HT1080 (cell line): ENCODE results near the gene YBEY. TPM values are rescaled to one million over a fixed set of nuclear protein-coding genes. Genes with fewer than 3 reads are reported as not detected.

ENCODE experiments used
- DNase-seq: peaks from one replicate; pipeline ENCODE4 v3.0.0-alpha.2; 2015; ENCODE audit warnings: low read depth
- total RNA-seq: library from RNA; depleted of rRNA; stranded (reverse); fragments of >200 nt; shearing (Covaris generic); gene quantifications from 2 replicates; pipeline ENCODE4 v1.2.3, GENCODE V29; 2014

The YBEY gene
- total RNA-seq, 1 experiment from 2014 or later = 38.2 TPM

- no peak for DNase-seq
These were observed 22.0 kb upstream of the YBEY start for GRCh38 chr21:46264046-46264689.

DNA sequence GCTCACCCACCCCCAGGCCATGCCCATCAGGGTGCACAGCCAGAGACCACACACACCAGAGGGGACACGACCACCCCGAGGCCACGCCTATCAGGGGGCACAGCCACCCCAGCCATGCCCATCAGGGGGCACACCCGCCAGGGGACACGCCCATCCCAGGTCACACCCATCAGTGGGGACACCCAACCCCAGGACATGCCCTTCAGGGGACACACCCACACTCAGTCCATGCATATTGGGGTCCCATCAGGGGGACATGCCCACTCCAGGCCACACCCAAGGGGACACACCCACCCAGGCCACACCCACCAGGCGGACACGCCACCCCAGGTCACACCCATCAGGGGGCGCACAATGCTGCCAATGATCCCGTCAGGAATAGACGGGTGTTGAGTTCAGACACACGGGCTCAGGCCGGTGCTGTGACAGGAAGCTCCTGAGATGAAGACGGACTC is 21.4 kb upstream of the YBEY start:
- no peak for DNase-seq

DNA sequence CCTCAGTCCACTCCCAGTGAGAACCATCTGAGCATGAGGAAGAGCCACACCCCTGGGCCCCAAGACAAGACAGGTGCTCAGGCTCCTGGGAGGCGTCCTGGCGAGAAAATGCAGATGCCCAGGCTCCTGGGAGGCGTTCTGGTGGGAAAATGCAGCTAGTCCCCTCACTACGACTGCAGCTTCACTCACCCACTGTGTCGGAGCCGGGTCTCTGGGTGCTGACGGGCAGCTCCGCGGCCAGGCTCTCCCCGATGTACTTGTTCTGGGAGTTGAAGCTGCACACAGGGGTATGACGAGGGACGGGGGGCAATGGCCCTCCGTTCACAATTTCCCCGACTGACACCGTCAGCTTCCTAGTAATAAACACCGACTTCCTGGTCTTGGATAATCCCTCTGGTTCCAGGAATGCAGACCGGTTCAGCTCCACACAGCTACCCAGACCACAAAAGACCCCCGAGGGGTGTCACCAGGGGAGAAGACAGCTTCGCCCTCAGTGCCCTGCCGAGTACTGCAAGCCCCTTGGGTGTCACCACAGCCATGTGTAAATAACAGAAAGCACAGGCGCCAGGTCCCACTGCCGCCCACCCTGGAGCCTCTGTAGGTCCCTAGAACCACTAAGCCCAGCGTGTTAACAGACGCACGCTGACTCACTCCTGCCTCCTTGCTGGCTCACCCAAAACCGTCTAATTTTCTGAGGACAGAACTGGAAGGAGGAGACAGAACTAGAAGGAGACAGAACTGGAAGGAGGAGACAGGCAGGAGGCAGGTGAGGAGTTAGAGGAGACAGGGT is 20.2 kb upstream of the YBEY start:
- no peak for DNase-seq

DNA sequence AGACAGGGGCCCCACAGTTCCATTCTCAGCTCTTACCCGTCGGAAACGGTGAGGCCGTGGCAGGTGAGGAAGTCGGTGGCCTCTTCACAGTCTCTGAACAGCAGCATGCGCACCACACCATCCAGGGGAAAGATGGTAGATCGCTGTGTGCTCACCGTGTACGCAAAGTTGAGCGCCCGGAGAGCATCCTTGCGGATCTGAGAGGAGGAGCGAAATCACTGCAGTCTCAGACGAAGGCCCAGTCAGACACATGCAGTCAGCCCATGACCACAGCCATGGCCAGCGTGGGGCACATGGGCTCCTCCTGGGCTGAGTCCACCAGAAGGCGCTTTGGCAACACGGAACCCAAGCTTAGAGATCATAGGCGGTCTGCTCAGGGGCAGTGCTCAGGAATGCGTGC is 19.2 kb upstream of the YBEY start:
- no peak for DNase-seq

GRCh38 chr21:46268371-46268770 is 17.8 kb upstream of the YBEY start:
- DNase-seq = no peak

GRCh38 chr21:46269466-46269865 is 16.7 kb upstream of the YBEY start:
- DNase-seq = no peak

GRCh38 chr21:46273341-46273740 is 12.8 kb upstream of the YBEY start:
- no peak for DNase-seq

DNA sequence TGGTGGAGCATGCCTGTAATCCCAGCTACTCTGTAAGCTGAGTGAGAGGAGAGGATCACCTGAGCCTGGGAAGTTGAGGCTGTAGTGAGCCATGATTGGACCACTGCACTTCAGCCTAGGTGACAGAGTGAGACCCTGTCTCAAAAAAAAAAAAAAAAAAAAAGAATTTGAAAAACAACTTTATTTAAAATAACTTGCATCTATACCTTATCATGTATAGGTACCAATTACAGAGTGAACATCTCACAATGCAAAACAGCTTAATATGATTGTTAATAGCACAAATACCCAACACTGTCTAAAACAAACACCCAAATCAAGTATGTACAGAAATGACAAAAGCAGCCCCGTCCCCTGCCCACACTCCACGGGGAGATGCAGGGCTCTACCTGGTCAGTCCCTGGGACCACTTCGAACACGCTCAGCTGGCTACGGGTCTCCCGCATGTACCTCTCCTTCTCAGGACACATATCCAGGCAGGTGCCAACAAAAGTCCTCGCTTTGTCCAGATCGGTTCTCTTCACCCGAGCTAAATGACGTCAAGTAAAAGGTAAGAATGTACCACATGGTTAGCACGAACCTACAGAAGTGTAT is 11.2 kb upstream of the YBEY start:
- no peak for DNase-seq

DNA sequence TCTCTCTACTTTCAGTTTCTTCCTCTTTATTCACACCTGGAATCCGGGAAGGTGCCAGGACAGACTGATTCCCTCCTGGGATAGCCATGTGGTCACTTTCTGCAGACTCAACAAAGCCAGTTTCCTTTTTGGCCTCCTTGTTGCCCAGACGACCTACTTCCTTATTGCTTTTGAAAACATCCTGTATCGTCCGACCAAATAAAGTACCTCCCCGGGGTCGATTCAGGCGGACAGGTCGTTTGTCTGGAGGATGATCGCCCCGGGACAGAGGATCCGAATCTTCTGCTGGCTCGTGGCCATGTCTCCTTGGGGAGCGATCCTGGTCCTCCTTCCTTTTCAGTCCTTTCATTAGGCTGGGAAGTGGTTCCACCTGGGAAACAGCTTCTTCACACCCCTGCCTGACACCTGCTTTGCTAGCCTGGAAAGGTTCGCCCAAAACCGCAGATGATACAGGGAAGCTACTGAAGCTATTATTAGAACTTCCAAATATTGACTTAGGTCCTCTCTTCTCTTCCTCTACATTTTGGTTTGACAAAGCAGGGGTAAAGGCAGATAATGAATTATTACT is 2.0 kb upstream of the YBEY start:
- no peak for DNase-seq

GRCh38 chr21:46284733-46285132 is 1.4 kb upstream of the YBEY start:
- no peak for DNase-seq

DNA sequence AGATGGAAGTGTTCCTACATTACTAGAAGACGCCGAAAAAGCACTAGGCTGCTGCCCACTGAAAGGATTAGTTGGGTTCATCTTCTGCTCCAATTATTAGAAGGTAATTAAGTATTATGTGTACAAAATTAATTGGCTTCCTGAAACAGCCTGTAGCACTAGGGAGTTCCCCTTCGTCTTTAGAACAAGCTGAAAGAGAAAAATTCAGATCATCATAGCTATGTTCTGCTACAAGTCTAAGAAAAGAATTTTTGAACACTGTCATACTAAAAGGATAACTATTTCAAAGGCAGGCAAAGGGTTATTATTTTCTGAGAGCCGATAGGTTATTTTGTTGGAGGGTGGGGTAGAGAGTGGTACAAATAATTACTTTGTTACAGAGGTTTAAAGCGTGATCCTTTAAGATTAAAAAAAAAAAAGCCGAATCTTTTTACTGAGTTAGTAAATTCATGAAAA is 908 bp upstream of the YBEY start, which contains the start of gene MCM3AP:
MCM3AP (minus strand) TSS at position 406 of the 456 bp plus-strand sequence; CDS start at position 81, 325 bp downstream.
- DNase-seq = no peak

- DNase-seq = no peak
These were observed 483 bp downstream of the YBEY start for GRCh38 chr21:46286648-46287002.

GRCh38 chr21:46287541-46287940 is 1.4 kb downstream of the YBEY start:
- no peak for DNase-seq

GRCh38 chr21:46289655-46290179 is 3.6 kb downstream of the YBEY start:
- no peak for DNase-seq

- DNase-seq = no peak
These were observed 5.4 kb downstream of the YBEY start for GRCh38 chr21:46291561-46291960.

DNA sequence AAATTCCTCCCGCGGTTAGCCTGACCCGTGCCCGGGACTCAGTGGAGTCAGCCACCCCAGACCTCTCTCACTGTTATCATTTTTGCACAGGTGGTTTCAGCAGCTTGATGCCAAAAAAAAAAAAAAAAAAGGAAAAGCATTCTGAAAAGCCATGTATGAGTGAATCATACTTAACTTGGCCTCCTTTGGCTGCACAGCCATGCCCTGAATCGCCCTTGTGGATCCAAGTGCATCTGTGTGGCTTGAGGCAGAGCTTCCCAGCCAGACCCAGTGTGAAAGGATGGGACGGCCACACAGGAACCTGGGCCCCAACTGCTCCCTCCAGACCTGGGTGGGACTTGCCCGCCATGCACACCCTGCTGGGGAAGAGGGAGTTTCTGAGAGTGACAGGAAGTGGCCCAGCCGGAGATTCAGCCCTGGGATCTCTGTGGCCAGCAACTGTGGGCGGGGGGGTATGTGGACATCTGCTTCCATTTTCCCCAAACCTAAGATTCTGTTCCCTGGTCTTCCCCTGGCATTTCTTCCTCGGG is 8.6 kb downstream of the YBEY start:
- DNase-seq = peak; percentile 77

DNA sequence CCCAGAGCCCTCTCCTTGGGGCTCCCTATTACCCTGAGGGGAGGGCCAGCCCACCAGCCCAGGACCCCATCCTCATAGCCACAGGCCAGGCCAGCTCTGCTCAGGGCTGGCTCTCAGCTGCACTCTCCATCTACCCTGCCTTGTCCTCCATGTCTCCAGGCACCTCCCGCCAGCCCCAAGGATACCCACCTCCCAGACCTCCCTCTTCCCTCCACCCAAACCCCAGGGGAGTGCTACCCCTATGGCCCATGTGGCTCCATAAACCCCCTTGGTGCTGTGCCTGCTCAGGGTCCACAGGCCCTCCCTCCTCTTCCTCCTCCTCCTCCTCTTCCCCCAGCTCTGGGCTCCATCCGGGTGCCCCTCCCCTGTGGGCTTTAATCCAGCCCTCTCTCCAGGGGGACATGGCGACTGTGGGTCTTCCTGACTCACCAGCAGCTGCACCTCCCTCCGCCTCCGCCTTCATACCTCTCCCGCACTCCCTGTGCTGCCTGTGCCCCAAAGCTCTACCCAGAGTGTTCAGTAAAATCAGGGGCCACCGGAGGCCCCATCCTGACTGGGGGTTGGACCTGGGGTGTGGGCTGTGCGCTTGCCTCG is 9.1 kb downstream of the YBEY start:
- peak; percentile 50 for DNase-seq

- DNase-seq = no peak
These were observed 10.0 kb downstream of the YBEY start for GRCh38 chr21:46295996-46296752.

DNA sequence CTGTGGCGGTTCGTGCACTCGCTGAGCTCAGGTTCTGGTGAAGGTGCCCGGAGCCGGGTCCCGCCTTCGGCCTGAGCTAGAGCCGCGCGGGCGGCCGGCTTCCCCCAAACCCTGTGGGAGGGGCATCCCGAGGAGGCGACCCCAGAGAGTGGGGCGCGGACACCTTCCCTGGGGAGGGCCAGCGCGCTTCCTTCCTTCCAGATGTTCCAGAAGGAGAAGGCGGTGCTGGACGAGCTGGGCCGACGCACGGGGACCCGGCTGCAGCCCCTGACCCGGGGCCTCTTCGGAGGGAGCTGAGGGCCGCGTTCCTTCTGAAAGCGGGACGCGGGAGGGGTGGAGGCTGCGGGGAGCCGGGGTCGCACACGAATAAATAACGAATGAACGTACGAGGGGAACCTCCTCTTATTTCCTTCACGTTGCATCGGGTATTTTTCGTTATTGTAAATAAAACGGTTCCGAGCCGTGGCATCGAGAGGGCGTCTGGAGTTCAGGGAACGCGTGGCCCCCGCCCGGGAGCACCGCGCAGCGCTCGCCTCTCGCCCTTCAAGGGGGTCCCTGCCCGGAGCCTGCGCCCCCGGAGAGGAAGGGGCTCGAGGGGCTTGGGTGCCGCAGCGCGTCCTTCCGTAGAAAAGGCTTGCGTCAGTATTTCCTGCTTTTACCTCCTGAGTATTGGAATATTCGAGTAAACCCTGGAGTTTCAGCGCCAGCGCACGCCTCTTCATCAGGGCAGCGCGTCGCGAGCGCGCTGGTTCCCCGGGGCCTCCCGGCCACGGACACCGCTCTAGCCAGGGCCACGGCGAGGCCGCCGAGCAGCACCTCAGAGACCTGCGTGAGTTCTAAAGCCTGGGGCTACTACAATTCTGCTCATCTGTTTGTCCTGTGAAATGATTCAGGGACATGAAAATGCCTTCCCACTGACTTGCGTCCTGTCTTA is 11.5 kb downstream of the YBEY start:
- DNase-seq = no peak
